Hepatic stellate cell (primary cell): ENCODE measurements around the gene CBFB.

Experiments used
- DNase-seq: peaks from one replicate; pipeline ENCODE4 v3.0.0; 2011; ENCODE audit warnings: low spot score

CBFB gene

DNA sequence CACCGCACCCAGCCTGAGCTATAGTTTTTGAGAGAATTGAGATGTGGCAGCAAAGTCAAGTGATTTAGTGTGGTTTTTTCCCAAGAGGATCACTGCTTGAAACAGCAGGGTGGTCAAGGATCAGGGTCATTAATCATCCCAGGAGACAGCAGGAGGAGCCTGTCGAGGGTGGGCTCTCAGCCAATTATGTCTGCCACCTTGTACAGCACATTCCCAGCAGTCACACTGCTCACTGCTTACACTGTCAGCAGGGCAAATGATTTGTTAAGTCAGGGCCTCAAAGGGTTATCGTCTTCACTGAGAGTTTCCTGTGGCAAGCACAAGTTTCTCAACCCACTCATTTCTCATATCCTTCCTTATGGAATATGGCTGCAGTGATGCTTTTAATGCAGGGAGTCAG, 108.7 kb downstream of the CBFB start:
- no peak for DNase-seq

DNA sequence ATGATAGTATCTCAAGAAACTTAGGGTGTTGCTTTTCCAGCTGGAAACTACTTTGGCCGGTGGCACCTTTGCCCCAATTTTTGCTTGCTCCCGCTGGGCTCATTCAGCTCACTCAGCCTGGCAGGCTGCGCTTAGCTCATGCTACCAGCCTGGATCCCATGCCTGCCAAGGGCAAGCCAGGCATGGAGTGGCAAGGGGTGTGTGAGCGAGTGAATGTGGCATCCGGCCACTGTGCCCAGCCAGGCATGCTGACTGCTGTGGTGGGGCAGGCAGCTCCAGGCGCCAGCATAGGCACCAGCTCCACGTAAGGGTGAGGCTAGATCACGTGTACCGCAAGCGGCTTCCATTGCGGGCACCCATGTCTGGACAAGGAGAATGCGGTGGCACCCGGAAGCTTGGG, 112.4 kb downstream of the CBFB start:
- DNase-seq = no peak

DNA sequence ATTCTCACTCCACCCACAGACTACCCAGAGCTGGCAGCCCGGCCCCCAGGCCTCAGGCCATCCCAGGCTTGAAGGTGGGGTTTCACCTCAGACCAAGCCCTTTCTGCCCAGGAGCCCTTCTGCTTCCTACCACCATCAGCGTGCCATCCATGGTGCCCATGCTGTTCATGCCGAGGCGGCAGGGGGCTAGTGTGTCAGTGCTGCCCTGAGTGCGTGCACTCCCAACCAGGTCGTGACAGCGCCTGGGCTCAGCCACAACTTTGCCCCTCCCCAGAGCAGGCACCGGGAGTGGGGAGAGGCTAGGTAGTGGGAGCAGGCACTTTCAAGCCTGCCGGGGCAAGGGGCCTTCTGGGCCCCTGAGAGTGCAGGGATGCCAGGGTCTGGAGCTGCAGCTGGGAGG, 113.4 kb downstream of the CBFB start:
- no peak for DNase-seq

DNA sequence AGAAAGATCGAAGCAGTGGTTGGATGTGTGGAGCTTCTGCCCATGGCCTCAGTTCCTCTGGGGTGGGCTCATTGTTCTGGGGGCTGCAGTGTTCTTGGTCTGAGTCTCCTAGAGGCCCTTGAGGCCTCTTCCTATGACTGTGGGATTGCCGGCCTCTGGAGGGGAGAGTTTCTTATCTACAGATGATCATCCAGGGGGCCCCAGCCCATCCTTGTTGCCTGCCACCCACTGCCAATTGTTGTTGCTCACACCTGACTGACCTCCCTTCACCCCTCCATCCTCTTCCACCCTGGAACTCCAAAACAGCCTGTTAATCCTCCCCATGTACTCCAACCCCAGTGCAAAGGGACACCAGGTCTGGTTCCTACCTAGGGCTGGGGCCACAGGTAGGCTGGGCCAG, 116.0 kb downstream of the CBFB start:
- no peak for DNase-seq

DNA sequence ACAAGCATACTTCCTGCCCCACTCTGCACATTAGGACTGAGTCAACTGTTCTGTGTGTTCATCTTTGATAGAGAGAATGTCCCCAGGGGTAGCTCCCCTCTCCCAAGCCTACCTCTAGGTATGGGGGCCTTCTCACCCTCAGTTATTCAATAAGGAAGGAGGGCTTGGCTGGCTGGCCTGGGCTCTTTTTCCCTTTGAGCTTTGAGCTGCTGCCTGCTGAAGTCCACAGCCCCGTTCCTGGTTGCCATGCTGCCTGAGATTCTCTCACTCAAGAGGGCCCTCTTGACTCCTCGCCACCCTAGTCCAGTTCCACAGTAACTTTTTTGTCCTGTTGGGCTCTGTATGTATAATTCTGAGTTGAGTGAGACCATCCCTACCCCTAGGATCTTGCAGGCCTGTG, 116.8 kb downstream of the CBFB start:
- DNase-seq = no peak

DNA sequence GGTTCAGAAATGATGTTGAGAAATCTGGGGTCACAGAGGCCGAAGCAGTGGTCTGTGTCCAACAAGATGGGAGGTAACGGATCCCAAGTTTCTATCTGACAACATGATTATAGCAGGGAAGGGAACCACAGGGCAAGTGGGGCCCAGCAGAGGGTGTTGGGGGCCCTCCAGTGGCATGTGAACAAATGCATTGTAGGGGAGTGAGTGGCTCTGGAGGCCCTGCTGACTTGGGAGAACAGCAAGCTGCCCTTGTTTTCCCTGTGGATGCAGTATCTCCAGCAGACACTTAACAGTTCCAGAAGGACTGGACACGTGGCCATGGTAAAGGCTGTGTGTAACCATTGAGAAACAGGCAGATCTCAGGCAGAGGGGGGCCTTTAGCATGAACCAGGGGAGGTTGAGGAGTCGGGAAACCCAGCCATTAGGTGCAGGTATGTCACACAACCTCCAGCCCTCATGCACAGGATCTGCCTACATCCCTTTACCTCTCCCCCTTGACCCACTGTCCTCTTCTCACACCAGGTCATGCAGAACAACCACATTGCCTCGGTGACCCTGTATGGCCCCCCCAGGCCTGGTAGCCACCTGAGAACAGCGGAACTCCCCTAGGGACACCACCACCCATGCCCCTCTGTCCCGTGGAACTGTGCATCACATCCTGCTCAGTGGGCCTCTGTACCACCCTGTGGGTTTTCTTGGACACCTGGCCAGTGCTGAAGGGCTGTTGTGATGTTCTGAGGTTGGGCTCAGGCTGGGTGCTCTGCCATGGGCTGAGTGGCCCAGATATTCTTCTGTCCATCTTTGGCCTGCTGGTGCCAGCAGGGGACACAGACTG, 117.8 kb downstream of the CBFB start:
- DNase-seq = no peak

DNA sequence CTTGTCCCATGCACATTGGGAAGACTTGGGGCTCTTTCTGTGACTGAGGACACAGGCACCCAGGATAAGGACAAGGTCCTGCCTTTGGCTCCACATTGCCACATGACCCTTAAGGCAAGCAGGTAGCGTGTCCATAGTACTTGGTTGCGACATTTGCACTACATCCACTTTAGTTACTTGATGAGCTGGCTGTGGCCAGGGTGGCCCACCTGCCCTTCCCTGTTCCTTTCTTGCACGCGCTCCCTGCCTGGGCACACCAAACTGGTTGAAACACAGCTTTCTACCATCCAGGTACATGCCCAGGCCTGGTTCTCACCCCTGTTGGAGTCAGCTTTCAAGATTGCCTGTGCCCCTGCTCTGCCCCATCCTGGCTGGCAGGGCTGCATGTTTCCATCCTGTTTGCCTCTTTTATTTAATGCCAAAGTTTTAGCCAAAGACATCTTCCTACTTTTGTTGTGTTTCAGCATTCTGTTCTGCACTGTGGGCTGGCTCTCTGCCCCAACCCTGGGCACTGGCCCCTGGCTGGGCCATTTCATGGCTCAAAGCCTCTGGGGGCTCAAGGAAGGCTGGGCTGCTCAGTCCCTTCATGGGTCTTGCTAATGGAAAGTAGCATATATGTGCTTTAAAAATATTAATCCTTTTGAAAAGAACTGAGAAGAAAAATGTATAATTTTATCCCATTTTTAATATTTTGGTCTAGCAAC, 118.6 kb downstream of the CBFB start:
- DNase-seq = no peak

DNA sequence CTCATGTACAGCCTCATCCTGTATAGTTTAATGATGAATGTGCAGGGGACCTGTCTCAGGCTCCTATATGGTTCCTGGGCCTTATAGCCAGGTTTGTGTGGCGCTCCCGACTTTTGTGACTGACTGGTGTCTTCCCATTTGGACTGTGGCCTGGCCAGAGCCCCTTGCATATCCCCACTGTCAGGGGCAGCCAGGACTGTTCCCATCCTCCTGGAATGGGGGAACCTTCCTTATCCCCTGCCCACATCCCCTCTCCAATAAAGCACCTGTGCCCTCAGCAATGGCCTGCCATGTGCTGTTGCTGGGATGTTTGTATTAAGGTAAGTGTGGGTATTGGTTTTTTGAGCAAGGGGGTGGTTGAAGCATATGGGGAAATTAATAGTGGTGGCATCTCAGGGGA, 119.3 kb downstream of the CBFB start:
- DNase-seq = no peak

DNA sequence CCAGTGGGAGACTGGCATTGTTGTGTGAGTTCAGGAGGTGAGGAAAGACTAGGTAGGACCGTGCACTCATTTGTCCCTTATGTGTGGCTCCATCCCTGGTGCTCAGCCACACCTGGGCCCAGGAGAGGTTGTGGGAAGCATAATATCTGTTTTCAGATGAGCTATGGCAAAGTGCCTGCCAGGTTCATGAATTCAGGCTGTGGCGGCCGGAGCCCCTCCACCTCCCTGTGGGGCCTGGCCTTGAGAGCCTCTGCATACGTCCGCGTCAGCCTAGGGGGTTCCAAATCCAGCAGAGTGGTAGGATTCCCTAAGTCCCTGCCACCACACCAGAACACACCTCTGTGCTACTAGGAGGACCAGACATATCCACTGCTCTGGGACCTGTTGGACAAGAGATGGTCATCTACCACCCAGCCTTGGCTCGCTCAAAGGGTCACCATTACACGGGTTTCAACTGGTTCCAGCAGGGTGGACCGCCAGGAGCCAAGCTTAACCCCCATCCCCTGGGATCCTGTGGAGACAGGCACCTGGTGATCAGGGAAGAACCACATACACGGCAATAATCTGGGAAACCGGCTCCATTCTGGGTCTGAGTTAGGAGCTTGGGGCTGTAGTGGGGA, 119.8 kb downstream of the CBFB start:
- no peak for DNase-seq

DNA sequence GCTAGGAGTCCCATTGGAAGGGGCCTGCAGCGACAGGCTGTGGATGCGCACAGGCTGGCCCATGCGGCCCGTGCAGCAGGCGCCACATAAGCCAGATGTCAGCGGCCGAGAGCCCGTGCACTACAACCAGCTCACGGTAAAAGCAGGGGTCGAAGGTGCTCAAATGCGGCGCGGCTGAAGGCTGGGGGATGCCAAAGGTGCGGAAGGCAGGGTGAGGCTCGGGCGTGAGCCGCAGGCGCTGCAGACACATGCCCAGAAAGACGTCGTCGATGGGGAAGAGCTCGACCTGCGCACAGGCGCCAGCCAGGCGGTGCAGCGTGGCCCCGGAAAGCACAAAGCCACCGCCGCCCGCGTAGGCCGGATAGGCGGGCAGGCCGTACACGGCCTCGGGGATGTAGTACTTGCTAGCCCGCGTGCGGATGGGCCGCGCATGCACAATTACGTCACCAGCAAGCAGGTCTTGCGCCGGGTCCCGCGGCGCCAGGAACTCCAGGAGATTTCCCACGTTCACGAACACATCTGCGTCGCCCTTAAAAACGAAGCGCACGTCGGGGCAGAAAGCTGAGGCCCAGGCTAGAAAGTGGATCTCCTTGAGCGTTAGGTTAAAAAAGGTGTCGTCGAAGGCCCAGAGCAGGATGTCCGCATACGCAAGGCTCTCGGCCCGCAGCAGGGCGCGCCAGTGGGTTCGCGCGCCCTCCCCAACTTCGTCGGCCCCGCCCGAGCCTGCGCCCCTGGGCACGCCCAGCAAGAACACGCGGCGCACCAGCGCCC, 120.5 kb downstream of the CBFB start:
- DNase-seq = no peak

DNA sequence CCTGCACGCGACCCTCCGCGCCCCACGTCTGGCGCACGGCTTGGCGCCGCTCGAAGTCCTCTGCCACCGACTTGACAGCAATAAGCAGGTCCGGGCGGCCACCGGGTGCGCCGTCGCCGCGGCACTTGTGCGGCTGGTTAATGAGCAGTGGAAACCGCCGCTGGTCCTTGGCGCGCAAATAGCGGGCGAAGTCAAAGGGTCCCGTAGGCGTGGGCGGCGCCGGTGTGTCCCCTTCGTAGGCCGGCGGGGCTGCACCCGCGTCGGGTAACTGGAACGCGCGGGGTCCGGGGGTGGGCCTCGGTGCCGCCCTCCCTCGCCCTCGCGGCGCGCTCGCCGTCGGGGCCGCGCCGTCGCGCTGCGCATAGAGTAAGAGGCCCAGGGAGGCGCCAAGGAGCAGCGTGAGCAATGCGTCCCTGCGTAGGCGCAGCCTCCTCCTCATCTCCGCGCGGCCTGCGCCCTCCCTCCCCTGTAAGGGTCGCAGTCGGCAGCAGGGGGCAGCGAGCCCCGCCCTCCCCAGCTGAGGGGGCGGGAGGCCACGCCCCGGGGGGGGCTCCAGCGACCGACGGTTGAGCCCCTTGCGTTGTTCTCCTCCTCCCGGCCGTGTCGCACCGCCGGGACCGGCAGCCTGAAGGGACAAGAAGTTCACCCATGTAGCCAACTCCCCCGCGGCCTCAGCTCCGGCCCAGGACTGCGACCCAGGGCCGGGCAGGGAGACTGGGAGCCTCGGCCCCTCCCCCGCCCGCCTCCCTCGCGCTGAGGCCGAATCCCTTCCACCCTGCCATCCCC, 121.3 kb downstream of the CBFB start:
- peak; percentile 73 for DNase-seq
